Mesenchymal stem cell (in vitro differentiated cells and primary cell): ENCODE measurements around the gene PBX4.

Source experiments
- DNase-seq: peaks from one replicate; pipeline ENCODE4 v3.0.0-alpha.2; 2013
- H2AFZ ChIP-seq: one replicate; pipeline ENCODE4 v1.6.1; 2013; ENCODE audit warnings: low read depth, mild to moderate bottlenecking, control low read depth, inconsistent platforms, low read length, moderate library complexity
- H2AK5ac ChIP-seq: 2 replicates; pipeline ENCODE4 v1.6.1; 2013; ENCODE audit warnings: low read length, moderate library complexity, mild to moderate bottlenecking, inconsistent platforms; ENCODE audit not compliant: severe bottlenecking
- H2BK120ac ChIP-seq: one replicate; pipeline ENCODE4 v1.6.1; 2013; ENCODE audit warnings: low read depth, mild to moderate bottlenecking, inconsistent platforms, low read length, moderate library complexity
- H2BK12ac ChIP-seq, 2 experiments: one replicate each; pipeline ENCODE4 v1.6.1; 2013; ENCODE audit warnings: inconsistent platforms in 2 of 2, low read length in 2 of 2, mild to moderate bottlenecking in 2 of 2, moderate library complexity in 2 of 2, control low read depth in 1 of 2
- H2BK15ac ChIP-seq: one replicate; pipeline ENCODE4 v1.6.1; 2013; ENCODE audit warnings: mild to moderate bottlenecking, low read depth, inconsistent platforms; ENCODE audit not compliant: poor library complexity, severe bottlenecking
- H2BK5ac ChIP-seq: 2 replicates; pipeline ENCODE4 v1.6.1; 2013; ENCODE audit warnings: low read depth, mild to moderate bottlenecking, low read length, control low read depth, inconsistent platforms; ENCODE audit not compliant: poor library complexity, severe bottlenecking
- H3K14ac ChIP-seq, 2 experiments: one replicate each; pipeline ENCODE4 v1.6.1; 2013; ENCODE audit warnings: inconsistent platforms in 2 of 2, low read length in 2 of 2, control low read depth in 1 of 2, mild to moderate bottlenecking in 1 of 2, moderate library complexity in 1 of 2
- H3K18ac ChIP-seq, 2 experiments: one replicate each; pipeline ENCODE4 v1.6.1; 2013; ENCODE audit warnings: inconsistent platforms in 2 of 2, low read length in 2 of 2, control low read depth in 1 of 2, low read depth in 1 of 2, mild to moderate bottlenecking in 1 of 2
- H3K23ac ChIP-seq, 2 experiments: one replicate each; pipeline ENCODE4 v1.6.1; 2013; ENCODE audit warnings: inconsistent platforms in 2 of 2, low read length in 2 of 2, mild to moderate bottlenecking in 2 of 2, moderate library complexity in 2 of 2, control low read depth in 1 of 2
- H3K27ac ChIP-seq: 2 replicates; pipeline ENCODE4 v1.5.1; 2013; ENCODE audit warnings: mild to moderate bottlenecking, moderate library complexity, low read length, control low read depth, inconsistent platforms; ENCODE audit not compliant: poor library complexity, severe bottlenecking
- H3K27me3 ChIP-seq, 2 experiments: 2 replicates each; pipeline versions ENCODE4 v1.6.1 to v1.7.0; 2013; ENCODE audit warnings: low read length in 2 of 2, mild to moderate bottlenecking in 2 of 2, moderate library complexity in 2 of 2, control low read depth in 1 of 2, inconsistent platforms in 1 of 2; ENCODE audit not compliant: control insufficient read depth in 1 of 2, insufficient read depth in 1 of 2
- H3K36me3 ChIP-seq, 2 experiments: 2 replicates each; pipeline versions ENCODE4 v1.6.1 to v1.7.0; 2013; ENCODE audit warnings: low read length in 2 of 2, control low read depth in 1 of 2, inconsistent platforms in 1 of 2, low read depth in 1 of 2, mild to moderate bottlenecking in 1 of 2; ENCODE audit not compliant: insufficient read depth in 2 of 2, control insufficient read depth in 1 of 2
- H3K4ac ChIP-seq, 2 experiments: one replicate each; pipeline ENCODE4 v1.6.1; 2013; ENCODE audit warnings: inconsistent platforms in 2 of 2, low read length in 2 of 2, mild to moderate bottlenecking in 2 of 2, moderate library complexity in 2 of 2, control low read depth in 1 of 2, low read depth in 1 of 2
- H3K4me1 ChIP-seq: 2 replicates; pipeline ENCODE4 v1.6.1; 2013; ENCODE audit warnings: low read depth, low read length, control low read depth; ENCODE audit not compliant: control insufficient read depth, insufficient read depth
- H3K4me2 ChIP-seq: 2 replicates; pipeline ENCODE4 v1.6.1; 2013; ENCODE audit warnings: low read length, mild to moderate bottlenecking, inconsistent platforms; ENCODE audit not compliant: poor library complexity, severe bottlenecking
- H3K4me3 ChIP-seq, 2 experiments: 2 replicates each; pipeline versions ENCODE4 v1.5.1 to v1.7.0; 2013; ENCODE audit warnings: low read length in 2 of 2, mild to moderate bottlenecking in 2 of 2, control low read depth in 1 of 2, low read depth in 1 of 2; ENCODE audit not compliant: insufficient read depth in 1 of 2
- H3K79me1 ChIP-seq: replicated peaks from 2 replicates; pipeline ENCODE4 v1.6.1; 2013; ENCODE audit warnings: mild to moderate bottlenecking, control low read depth, low read length, inconsistent platforms; ENCODE audit not compliant: poor library complexity, severe bottlenecking
- H3K9ac ChIP-seq: 2 replicates; pipeline ENCODE4 v1.7.0; 2013; ENCODE audit warnings: mild to moderate bottlenecking, low read length, moderate library complexity
- H3K9me3 ChIP-seq: 2 replicates; pipeline ENCODE4 v1.7.0; 2013; ENCODE audit warnings: mild to moderate bottlenecking, low read length; ENCODE audit not compliant: control insufficient read depth
- H4K8ac ChIP-seq: one replicate; pipeline ENCODE4 v1.6.1; 2013; ENCODE audit warnings: inconsistent platforms, mild to moderate bottlenecking, low read length, moderate library complexity
- H4K91ac ChIP-seq: one replicate; pipeline ENCODE4 v1.6.1; 2013; ENCODE audit warnings: mild to moderate bottlenecking, low read length, inconsistent platforms
- WGBS: methylation state at CpG from one replicate; pipeline ENCODE4 v1.1.7; 2013; ENCODE audit warnings: mixed read lengths; 5-methylcytosine and 5-hydroxymethylcytosine counted together

PBX4 gene

GRCh38 chr19:19626516-19627472 lies 8.3 kb upstream of the PBX4 start:
- Histone ChIP-seq H3K23ac (no peak overlapping the region), H3K4me1 (peaks cover 20% of the 10 kb centered on the region), H3K4me3 (peak overlapping the region in 1 of 2 experiments; percentile 30), H3K79me1 (no peaks in the 10 kb centered on the region), H2BK120ac (no peak overlapping the region), H3K27me3 (peaks cover 0 to 6% of the 10 kb centered on the region in 2 experiments), H3K9me3 (no peaks in the 10 kb centered on the region), H3K27ac (no peak overlapping the region), H4K8ac (no peak overlapping the region), H3K9ac (no peak overlapping the region), H2AK5ac (no peak overlapping the region), H2BK5ac (no peak overlapping the region), H2AFZ (no peak overlapping the region), H2BK12ac (no peak overlapping the region), H3K4me2 (no peak overlapping the region), H3K18ac (no peak overlapping the region), H4K91ac (no peak overlapping the region), H3K14ac (peak overlapping the region in 1 of 2 experiments; percentile 74), H3K4ac (no peak overlapping the region), H2BK15ac (no peak overlapping the region), H3K36me3 (peaks cover 8 to 42% of the 10 kb centered on the region in 2 experiments)
- 96% methylated on average over 47 of the region's 48 CpGs for WGBS
- no peak for DNase-seq

GRCh38 chr19:19624032-19624570 lies 5.6 kb upstream of the PBX4 start:
- Histone ChIP-seq H2AFZ (no peak overlapping the region), H2BK12ac (no peak overlapping the region), H3K14ac (no peak overlapping the region), H2AK5ac (no peak overlapping the region), H4K91ac (peak overlapping the region; percentile 11), H3K23ac (no peak overlapping the region), H3K79me1 (no peaks in the 10 kb centered on the region), H2BK5ac (no peak overlapping the region), H3K18ac (no peak overlapping the region), H2BK15ac (no peak overlapping the region), H3K9ac (no peak overlapping the region), H3K4ac (no peak overlapping the region), H3K4me3 (no peak overlapping the region), H3K4me1 (peaks cover 21% of the 10 kb centered on the region), H4K8ac (no peak overlapping the region), H2BK120ac (no peak overlapping the region), H3K4me2 (no peak overlapping the region), H3K9me3 (no peaks in the 10 kb centered on the region), H3K27ac (no peak overlapping the region), H3K27me3 (peaks cover 0 to 6% of the 10 kb centered on the region in 2 experiments), H3K36me3 (peaks cover 0 to 21% of the 10 kb centered on the region in 2 experiments)
- WGBS: 97% methylated on average over 19 of the region's 19 CpGs
- DNase-seq: no peak

- Histone ChIP-seq H2AFZ (no peak overlapping the region), H4K8ac (no peak overlapping the region), H2BK5ac (no peak overlapping the region), H3K4me3 (no peak overlapping the region), H3K4me1 (peaks cover 20% of the 10 kb centered on the region), H2BK15ac (no peak overlapping the region), H3K9me3 (no peaks in the 10 kb centered on the region), H3K9ac (no peak overlapping the region), H4K91ac (no peak overlapping the region), H3K36me3 (peaks cover 0 to 21% of the 10 kb centered on the region in 2 experiments), H3K18ac (no peak overlapping the region), H3K27ac (no peak overlapping the region), H3K14ac (no peak overlapping the region), H2BK12ac (no peak overlapping the region), H3K79me1 (no peaks in the 10 kb centered on the region), H3K4ac (no peak overlapping the region), H2BK120ac (no peak overlapping the region), H2AK5ac (no peak overlapping the region), H3K23ac (no peak overlapping the region), H3K27me3 (peaks cover 0 to 6% of the 10 kb centered on the region in 2 experiments), H3K4me2 (no peak overlapping the region)
- 90% methylated on average over 5 of the region's 5 CpGs for WGBS
- DNase-seq: no peak
Measured at GRCh38 chr19:19623383-19623782, 4.9 kb upstream of the PBX4 start.

- WGBS: 73% methylated on average over 7 of the region's 7 CpGs
- DNase-seq: no peak
- Histone ChIP-seq H2BK120ac (no peak overlapping the region), H3K18ac (no peak overlapping the region), H2AK5ac (no peak overlapping the region), H3K14ac (no peak overlapping the region), H4K8ac (no peak overlapping the region), H3K4me1 (peaks cover 10% of the 10 kb centered on the region), H2AFZ (no peak overlapping the region), H3K23ac (no peak overlapping the region), H3K4ac (no peak overlapping the region), H3K4me3 (no peak overlapping the region), H3K27me3 (no peaks in the 10 kb centered on the region), H3K4me2 (no peak overlapping the region), H2BK5ac (no peak overlapping the region), H3K9ac (no peak overlapping the region), H2BK12ac (no peak overlapping the region), H3K79me1 (peaks cover 1% of the 10 kb centered on the region), H3K9me3 (no peaks in the 10 kb centered on the region), H4K91ac (no peak overlapping the region), H3K27ac (no peak overlapping the region), H2BK15ac (no peak overlapping the region), H3K36me3 (peaks cover 0 to 13% of the 10 kb centered on the region in 2 experiments)
Measured at GRCh38 chr19:19619849-19620210, 1.3 kb upstream of the PBX4 start.
